NCI-H2227 (cell line): ENCODE data around the gene C16orf46.

Experiments
- DNase-seq: peaks from one replicate; lab custom pipeline; 2025; ENCODE audit not compliant: unreplicated experiment; lab: John Stamatoyannopoulos, UW

Gene C16orf46

GRCh38 chr16:81018496-81018895 is 58.5 kb downstream of the C16orf46 start:
- no peak for DNase-seq

- no peak for DNase-seq
These were observed 62.4 kb downstream of the C16orf46 start for GRCh38 chr16:81014672-81015071.

GRCh38 chr16:81012974-81013373 is 64.1 kb downstream of the C16orf46 start:
- DNase-seq, result no peak
